GM15510 (cell line): ENCODE results near the gene MS4A18.

Experiments used
- POLR2A ChIP-seq: IDR thresholded peaks from 3 replicates; pipeline ENCODE4 v1.6.1; 2011; ENCODE audit warnings: borderline replicate concordance; ENCODE audit not compliant: insufficient read length; ENCODE audit errors: extremely low read depth

MS4A18 gene

GRCh38 chr11:60756307-60757032 lies 31.9 kb downstream of the MS4A18 start, which contains the start of gene MS4A15:
TSS of gene MS4A15 (plus strand) at chr11:60756867. CDS start at chr11:60763734, 6,867 bp downstream.
- no peak for TF ChIP-seq POLR2A

GRCh38 chr11:60757231-60757800 lies 32.8 kb downstream of the MS4A18 start:
- no peak for TF ChIP-seq POLR2A

GRCh38 chr11:60761436-60762190 lies 37.1 kb downstream of the MS4A18 start:
- TF ChIP-seq POLR2A, result no peak

- peak; percentile 22 for TF ChIP-seq POLR2A
These were observed 38.6 kb downstream of the MS4A18 start for GRCh38 chr11:60762851-60763691.

GRCh38 chr11:60763692-60764369 lies 39.3 kb downstream of the MS4A18 start:
- TF ChIP-seq POLR2A, result no peak

GRCh38 chr11:60764879-60765278 lies 40.4 kb downstream of the MS4A18 start:
- no peak for TF ChIP-seq POLR2A

DNA sequence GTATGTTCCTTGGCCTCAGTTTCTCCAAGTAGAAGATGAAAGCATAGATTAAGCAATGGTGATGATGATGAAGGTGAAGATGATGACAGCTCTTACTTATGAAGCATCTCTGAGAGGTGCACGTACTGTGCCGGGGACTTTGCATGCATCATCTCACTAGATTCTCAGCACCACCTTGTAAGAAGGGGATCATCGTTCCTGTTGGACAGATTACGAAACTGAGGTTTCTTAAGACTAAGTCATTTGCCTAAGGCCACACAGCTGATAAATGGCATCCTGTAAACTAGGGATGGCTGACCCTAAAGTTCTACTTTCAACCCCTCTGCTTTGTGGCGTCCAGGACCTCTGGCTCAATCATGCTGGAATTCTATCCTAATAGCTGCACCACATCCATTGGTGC lies 40.8 kb downstream of the MS4A18 start:
- no peak for TF ChIP-seq POLR2A

DNA sequence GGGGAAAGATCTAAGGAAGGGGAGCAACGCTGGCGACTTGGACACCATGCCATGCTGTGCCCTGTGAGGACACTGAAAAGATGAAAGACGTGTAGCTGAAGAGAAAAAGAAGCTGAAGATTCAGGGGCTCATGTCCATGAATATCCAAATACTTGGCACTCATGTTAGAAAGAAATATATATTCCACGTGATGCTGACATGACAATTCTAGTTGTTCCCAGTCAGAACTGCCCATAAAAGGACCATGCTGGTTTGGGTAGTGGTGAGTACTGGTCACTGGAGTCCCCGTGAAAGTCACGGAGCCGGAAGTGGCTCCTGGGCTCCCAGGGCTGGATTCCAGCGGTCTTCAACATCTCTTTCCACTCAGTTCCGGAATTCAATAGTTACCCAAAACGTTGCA lies 42.0 kb downstream of the MS4A18 start:
- TF ChIP-seq POLR2A, result no peak

GRCh38 chr11:60767388-60767811 lies 42.9 kb downstream of the MS4A18 start:
- no peak for TF ChIP-seq POLR2A

DNA sequence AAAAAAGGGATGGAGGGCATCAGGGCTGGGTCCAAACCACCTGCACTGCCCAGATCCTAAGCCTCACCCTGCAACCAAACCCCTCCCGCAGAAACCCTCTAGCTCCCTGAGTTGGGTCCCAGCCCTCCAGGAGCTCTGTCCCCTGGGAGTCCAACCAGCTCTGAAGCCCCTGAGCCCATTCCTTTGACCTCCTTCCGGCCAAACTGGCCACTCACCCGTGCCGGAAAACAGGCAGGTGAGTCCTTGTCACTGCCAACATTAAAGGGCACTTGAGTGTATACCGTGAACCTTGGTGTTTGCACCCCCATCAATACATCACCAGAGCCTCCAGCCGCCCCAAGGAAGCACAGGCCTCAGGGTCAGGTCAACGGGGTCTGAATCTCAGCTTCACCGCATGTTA lies 43.7 kb downstream of the MS4A18 start:
- TF ChIP-seq POLR2A, result no peak

- no peak for TF ChIP-seq POLR2A
These were observed 44.8 kb downstream of the MS4A18 start for GRCh38 chr11:60769273-60769672.

- TF ChIP-seq POLR2A, result no peak
These were observed 45.3 kb downstream of the MS4A18 start for GRCh38 chr11:60769811-60770210.

- no peak for TF ChIP-seq POLR2A
These were observed 46.6 kb downstream of the MS4A18 start for GRCh38 chr11:60771146-60771545.

GRCh38 chr11:60771879-60772525 lies 47.5 kb downstream of the MS4A18 start:
- no peak for TF ChIP-seq POLR2A
